ENCODE measurements around the gene CXCL12. TPM values are rescaled to one million over a fixed set of nuclear protein-coding genes. Genes with fewer than 3 reads are reported as not detected.

The CXCL12 gene
- polyA plus RNA-seq, 1 of the 3 experiments (the other 2 are of a cell fraction): 4.7 TPM

DNA sequence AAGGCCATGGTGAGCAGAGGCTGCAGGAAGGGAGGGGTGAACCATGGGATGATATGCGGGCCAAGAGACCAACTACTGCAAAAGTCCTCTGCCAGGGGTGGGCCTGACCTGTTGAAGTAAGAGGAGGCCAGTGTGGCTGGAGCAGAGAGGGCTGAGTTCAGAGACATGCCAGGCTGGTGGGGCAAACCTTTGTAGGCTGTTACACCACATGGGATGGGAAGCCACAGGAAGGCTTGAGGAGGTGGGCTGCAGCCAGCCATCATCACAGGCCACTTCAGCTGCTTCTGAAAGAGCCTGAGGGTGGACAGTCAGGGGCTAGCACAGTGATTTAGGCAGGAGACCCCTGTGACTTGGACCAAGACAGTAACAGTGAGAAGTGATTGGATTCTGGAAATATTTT is 20.3 kb downstream of the CXCL12 start:
- Histone ChIP-seq H3K9ac (no peak overlapping the region), H2AFZ (ENCODE audit: low read depth) (no peak overlapping the region), H3K4me1 (ENCODE audit: control insufficient read depth in 1 of 2, insufficient read depth in 2 of 2, low read depth in 1 of 2, low read length in 1 of 2) (no peaks in the 10 kb centered on the region), H3K9me2 (no peaks in the 10 kb centered on the region), H3F3A (replicated peaks; ENCODE audit: insufficient read depth) (no peaks in the 10 kb centered on the region), H3K79me2 (ENCODE audit: insufficient read depth) (no peaks in the 10 kb centered on the region), H4K20me1 (ENCODE audit: insufficient read depth) (no peaks in the 10 kb centered on the region), H3K4me3 (ENCODE audit: low read depth in 2 of 2, low read length in 1 of 2) (no peak overlapping the region), H3K4me2 (no peak overlapping the region), H3K27ac (ENCODE audit: low read depth in 2 of 2, low read length in 1 of 2) (no peak overlapping the region), H3K36me3 (replicated peaks in 1 of 2; ENCODE audit: control insufficient read depth in 1 of 2, insufficient read depth in 2 of 2, low read length in 1 of 2) (no peaks in the 10 kb centered on the region), H3K9me3 (no peaks in the 10 kb centered on the region), H3K27me3 (ENCODE audit: insufficient read depth) (no peaks in the 10 kb centered on the region)
- ChIA-PET POLR2A (no interaction called here), CTCF (no interaction called here)
- no peak for DNase-seq
- no peak for TF ChIP-seq TEAD4 (IDR thresholded peaks at IDR 0.05; ENCODE audit: borderline replicate concordance, insufficient read depth)
- no peak for TF ChIP-seq FOSL2 (IDR thresholded peaks at IDR 0.05; ENCODE audit: borderline replicate concordance, low read depth)
- TF ChIP-seq, protein P1, sequence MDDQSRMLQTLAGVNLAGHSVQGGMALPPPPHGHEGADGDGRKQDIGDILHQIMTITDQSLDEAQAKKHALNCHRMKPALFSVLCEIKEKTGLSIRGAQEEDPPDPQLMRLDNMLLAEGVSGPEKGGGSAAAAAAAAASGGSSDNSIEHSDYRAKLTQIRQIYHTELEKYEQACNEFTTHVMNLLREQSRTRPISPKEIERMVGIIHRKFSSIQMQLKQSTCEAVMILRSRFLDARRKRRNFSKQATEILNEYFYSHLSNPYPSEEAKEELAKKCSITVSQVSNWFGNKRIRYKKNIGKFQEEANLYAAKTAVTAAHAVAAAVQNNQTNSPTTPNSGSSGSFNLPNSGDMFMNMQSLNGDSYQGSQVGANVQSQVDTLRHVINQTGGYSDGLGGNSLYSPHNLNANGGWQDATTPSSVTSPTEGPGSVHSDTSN (IDR thresholded peaks at IDR 0.05): no peak
- no peak for TF ChIP-seq GABPA (IDR thresholded peaks at IDR 0.05; ENCODE audit: low read depth)
- WGBS (ENCODE audit: low lambda C conversion rate): 17% methylated on average over 1 of the region's 1 CpG

DNA sequence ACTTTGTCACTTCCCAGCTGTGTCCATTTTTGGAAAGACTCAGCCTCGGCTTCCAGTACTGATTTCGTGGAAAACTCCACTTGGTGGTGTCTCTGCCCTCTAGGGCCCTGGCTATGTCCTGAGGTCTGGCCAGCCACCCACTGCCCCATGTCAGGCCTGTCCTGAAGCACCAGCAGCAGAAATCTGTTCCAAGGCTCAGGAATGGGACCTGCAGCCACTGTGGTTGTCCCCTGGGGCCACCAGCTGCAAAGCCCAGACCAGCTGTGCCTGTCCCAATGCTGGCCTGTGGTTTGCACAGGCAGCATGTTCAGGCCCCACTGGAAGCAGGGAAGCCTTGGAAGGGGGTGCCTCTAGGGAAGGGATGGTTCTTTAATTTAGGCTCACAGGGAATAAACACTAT is 21.2 kb downstream of the CXCL12 start:
- no peak overlapping the region for H3K9ac ChIP-seq

More for the DNA sequence above, 21.2 kb downstream of the CXCL12 start:
- no peaks in the 10 kb centered on the region for H4K20me1 ChIP-seq (ENCODE audit: insufficient read depth)
- H3K4me1 ChIP-seq (ENCODE audit: control insufficient read depth in 1 of 2, insufficient read depth in 2 of 2, low read depth in 1 of 2, low read length in 1 of 2): no peaks in the 10 kb centered on the region
- no peaks in the 10 kb centered on the region for H3K9me2 ChIP-seq
- ChIA-PET POLR2A (no interaction called here), CTCF (interaction anchor here (1.5 kb wide), 1 partner anchor 26 kb away, joined by 3 read pairs; no protein-coding TSS in a partner anchor)
- H3K27me3 ChIP-seq (ENCODE audit: insufficient read depth): no peaks in the 10 kb centered on the region
- WGBS (ENCODE audit: low lambda C conversion rate): 23% methylated on average over 2 of the region's 2 CpGs
- no peaks in the 10 kb centered on the region for H3F3A ChIP-seq (replicated peaks; ENCODE audit: insufficient read depth)
- H3K4me3 ChIP-seq (ENCODE audit: low read depth in 2 of 2, low read length in 1 of 2): no peak overlapping the region
- no peak for TF ChIP-seq RCOR1 (IDR thresholded peaks at IDR 0.05; ENCODE audit: low read length)
- TF ChIP-seq FOXJ3 (CRISPR knock-in tag; IDR thresholded peaks at IDR 0.05): no peak
- TF ChIP-seq ELF1 (IDR thresholded peaks at IDR 0.05): no peak
- TF ChIP-seq TAF1 (IDR thresholded peaks at IDR 0.05; ENCODE audit: borderline replicate concordance, low read depth, low read length): no peak
- no peak for TF ChIP-seq RFX5 (IDR thresholded peaks at IDR 0.05; ENCODE audit: low read length)
- no peak for TF ChIP-seq SMC3 (IDR thresholded peaks at IDR 0.05; ENCODE audit: low read depth, low read length)
- TF ChIP-seq, protein P2, sequence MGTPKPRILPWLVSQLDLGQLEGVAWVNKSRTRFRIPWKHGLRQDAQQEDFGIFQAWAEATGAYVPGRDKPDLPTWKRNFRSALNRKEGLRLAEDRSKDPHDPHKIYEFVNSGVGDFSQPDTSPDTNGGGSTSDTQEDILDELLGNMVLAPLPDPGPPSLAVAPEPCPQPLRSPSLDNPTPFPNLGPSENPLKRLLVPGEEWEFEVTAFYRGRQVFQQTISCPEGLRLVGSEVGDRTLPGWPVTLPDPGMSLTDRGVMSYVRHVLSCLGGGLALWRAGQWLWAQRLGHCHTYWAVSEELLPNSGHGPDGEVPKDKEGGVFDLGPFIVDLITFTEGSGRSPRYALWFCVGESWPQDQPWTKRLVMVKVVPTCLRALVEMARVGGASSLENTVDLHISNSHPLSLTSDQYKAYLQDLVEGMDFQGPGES (IDR thresholded peaks at IDR 0.05; ENCODE audit: low read depth, low read length): no peak
- TF ChIP-seq SIN3A (IDR thresholded peaks at IDR 0.05; ENCODE audit: borderline replicate concordance, low read depth, low read length): no peak
- no peak for TF ChIP-seq CHD2 (IDR thresholded peaks at IDR 0.05; ENCODE audit: low read length, partially characterized antibody)
- H3K36me3 ChIP-seq (replicated peaks in 1 of 2; ENCODE audit: control insufficient read depth in 1 of 2, insufficient read depth in 2 of 2, low read length in 1 of 2): no peaks in the 10 kb centered on the region
- H2AFZ ChIP-seq (ENCODE audit: low read depth): no peak overlapping the region
- no peaks in the 10 kb centered on the region for H3K79me2 ChIP-seq (ENCODE audit: insufficient read depth)
- DNase-seq: no peak
- H3K9me3 ChIP-seq: no peaks in the 10 kb centered on the region
- no peak overlapping the region for H3K4me2 ChIP-seq
- H3K27ac ChIP-seq (ENCODE audit: low read depth in 2 of 2, low read length in 1 of 2): no peak overlapping the region
